Kidney (tissue), 14 donors: ENCODE results near the gene CYP20A1. TPM values are rescaled to one million over a fixed set of nuclear protein-coding genes. Genes with fewer than 3 reads are reported as not detected.
A peak's percentile ranks its signal among the peaks of the same experiment; 100 is the strongest.
"Not testable (repeated sequence)": the region's sequence is repeated elsewhere in the genome, so short reads cannot be mapped to it uniquely, and the experiment has no call there.

Experiments used
- DNase-seq, 5 donors: peaks; one replicate each; pipeline ENCODE4 v3.0.0-alpha.2; 2013 to 2020
- FAIRE-seq: peaks from 2 replicates; lab custom pipeline; 2012; peaks lifted over from hg19 to GRCh38; lab: Jason Lieb, UNC
- H3K27ac ChIP-seq, 2 donors: one replicate each; pipeline ENCODE4 v1.7.0; 2013; ENCODE audit warnings: low read depth in 2 of 2, low read length in 2 of 2, inconsistent platforms in 1 of 2
- H3K27me3 ChIP-seq: one replicate; pipeline ENCODE4 v1.7.1; 2013; ENCODE audit warnings: low read length, inconsistent platforms; ENCODE audit not compliant: control insufficient read depth, insufficient read depth
- H3K36me3 ChIP-seq, 3 donors: one replicate each; pipeline versions ENCODE4 v1.7.0 to v1.7.1; 2013; ENCODE audit warnings: low read length in 3 of 3, control low read depth in 1 of 3, inconsistent platforms in 1 of 3; ENCODE audit not compliant: insufficient read depth in 3 of 3, control insufficient read depth in 2 of 3
- H3K4me1 ChIP-seq, 3 donors: one replicate each; pipeline versions ENCODE4 v1.7.0 to v1.7.1; 2013; ENCODE audit warnings: low read length in 3 of 3, inconsistent platforms in 1 of 3, low read depth in 1 of 3; ENCODE audit not compliant: control insufficient read depth in 2 of 3, insufficient read depth in 2 of 3
- H3K4me3 ChIP-seq, 3 donors: one replicate each; pipeline versions ENCODE4 v1.7.0 to v1.8.1; 2013; ENCODE audit warnings: low read length in 3 of 3, control low read depth in 1 of 3, inconsistent platforms in 1 of 3
- H3K9ac ChIP-seq, 3 donors: one replicate each; pipeline versions ENCODE4 v1.7.0 to v1.7.1; 2013; ENCODE audit warnings: low read length in 3 of 3, control low read depth in 1 of 3, inconsistent platforms in 1 of 3
- H3K9me3 ChIP-seq, 3 donors: one replicate each; pipeline versions ENCODE4 v1.7.0 to v1.7.1; 2013; ENCODE audit warnings: low read length in 3 of 3, control low read depth in 1 of 3, inconsistent platforms in 1 of 3; ENCODE audit not compliant: control insufficient read depth in 2 of 3, insufficient read depth in 1 of 3
- intact Hi-C: fragments of 100-400 bp; cut with DNase I; formaldehyde crosslinking; loops from one replicate; pipeline ENCODE4 v1.11.1; 2022
- polyA plus RNA-seq: library from polyadenylated mRNA; stranded (reverse); fragments of 350-450 nt; fragmentation: Illumina TruSeq; extraction: RNeasy Lipid Tissue Mini Kit (QIAGEN cat#74804); gene quantifications from one replicate; pipeline ENCODE4 v1.2.3, GENCODE V29; 2014; ENCODE audit warnings: low read depth, low replicate concordance; ENCODE audit not compliant: insufficient read depth
- total RNA-seq: library from RNA; stranded (reverse); fragmentation: NEBNext Ultra II Directional; extraction: Animal tissue kit (Norgen Biotek cat#: 25700); gene quantifications from one replicate; pipeline ENCODE4 v1.2.1, GENCODE V29; 2021
- TF ChIP-seq, protein P1 (sequence below): IDR thresholded peaks from 3 replicates; pipeline ENCODE4 v1.5.1; 2012; ENCODE audit warnings: mild to moderate bottlenecking, moderate library complexity, borderline replicate concordance; ENCODE audit not compliant: insufficient read depth; ENCODE audit errors: extremely low read depth
- donor health status: control.
- donor health status: control.
- donor health status: control.
- donor health status: control.
- donor health status: control.
- donor health status: DM: yes; HTN: yes; CAD: no.
- donor health status: Normal renal cell carcinoma (clear cell type).

CYP20A1 gene
- total and polyA plus RNA-seq, 2 donors from 2014 or later: 11.6 to 41.2 TPM

DNA sequence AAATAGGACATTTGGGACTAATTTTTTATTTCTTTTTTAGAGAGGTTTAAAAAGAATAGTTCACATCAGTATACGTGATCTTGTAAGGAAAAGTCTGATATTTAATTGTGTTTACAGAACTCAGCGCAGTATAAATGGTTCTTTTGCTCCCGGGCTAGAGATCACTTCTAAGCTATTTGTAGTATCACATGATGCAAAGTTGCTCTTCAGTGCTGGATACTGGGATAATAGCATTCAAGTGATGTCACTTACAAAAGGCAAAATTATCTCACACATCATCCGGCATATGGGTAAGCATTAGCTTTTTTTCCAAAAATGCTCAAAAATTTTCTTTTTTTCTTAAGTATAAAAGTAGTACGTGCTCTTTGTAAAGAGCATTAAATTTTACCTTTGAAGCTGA is 37.4 kb upstream of the CYP20A1 start:
- intact Hi-C loops: no loop called here
- FAIRE-seq: no peak
- H3K27me3 ChIP-seq: no peaks in the 10 kb centered on the region
- DNase-seq: no peak
- H3K9ac ChIP-seq: no peak overlapping the region
- H3K27ac ChIP-seq: no peak overlapping the region
- TF ChIP-seq, protein P1, sequence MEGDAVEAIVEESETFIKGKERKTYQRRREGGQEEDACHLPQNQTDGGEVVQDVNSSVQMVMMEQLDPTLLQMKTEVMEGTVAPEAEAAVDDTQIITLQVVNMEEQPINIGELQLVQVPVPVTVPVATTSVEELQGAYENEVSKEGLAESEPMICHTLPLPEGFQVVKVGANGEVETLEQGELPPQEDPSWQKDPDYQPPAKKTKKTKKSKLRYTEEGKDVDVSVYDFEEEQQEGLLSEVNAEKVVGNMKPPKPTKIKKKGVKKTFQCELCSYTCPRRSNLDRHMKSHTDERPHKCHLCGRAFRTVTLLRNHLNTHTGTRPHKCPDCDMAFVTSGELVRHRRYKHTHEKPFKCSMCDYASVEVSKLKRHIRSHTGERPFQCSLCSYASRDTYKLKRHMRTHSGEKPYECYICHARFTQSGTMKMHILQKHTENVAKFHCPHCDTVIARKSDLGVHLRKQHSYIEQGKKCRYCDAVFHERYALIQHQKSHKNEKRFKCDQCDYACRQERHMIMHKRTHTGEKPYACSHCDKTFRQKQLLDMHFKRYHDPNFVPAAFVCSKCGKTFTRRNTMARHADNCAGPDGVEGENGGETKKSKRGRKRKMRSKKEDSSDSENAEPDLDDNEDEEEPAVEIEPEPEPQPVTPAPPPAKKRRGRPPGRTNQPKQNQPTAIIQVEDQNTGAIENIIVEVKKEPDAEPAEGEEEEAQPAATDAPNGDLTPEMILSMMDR: no peak
- H3K4me1 ChIP-seq: no peaks in the 10 kb centered on the region
- no peaks in the 10 kb centered on the region for H3K9me3 ChIP-seq
- no peak overlapping the region for H3K4me3 ChIP-seq
- H3K36me3 ChIP-seq: peaks cover 2 to 18% (median 6%) of the 10 kb centered on the region in 3 donors

DNA sequence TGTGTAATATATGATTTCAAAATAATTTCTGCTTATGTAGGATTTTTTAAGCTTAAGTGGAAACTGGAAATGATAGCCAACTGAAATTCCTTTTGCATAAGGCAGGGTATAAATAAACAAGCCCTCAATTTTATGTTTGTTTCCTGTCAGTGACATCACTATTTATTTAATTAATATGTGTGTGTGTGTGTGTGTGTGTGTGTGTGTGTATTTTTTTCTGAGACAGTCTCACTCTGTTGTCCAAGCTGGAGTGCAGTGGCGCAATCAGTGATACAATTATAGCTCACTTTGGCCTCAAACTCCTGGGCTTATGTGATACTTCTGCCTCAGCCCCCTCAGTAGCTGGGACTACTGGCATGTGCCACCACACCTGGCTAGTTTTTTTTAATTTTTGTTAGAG is 29.3 kb upstream of the CYP20A1 start:
- no peak for DNase-seq
- FAIRE-seq: no peak
- H3K4me1 ChIP-seq: no peaks in the 10 kb centered on the region
- intact Hi-C loops: no loop called here
- H3K9ac ChIP-seq: no peak overlapping the region
- peaks cover 2 to 11% (median 7%) of the 10 kb centered on the region in 3 donors for H3K36me3 ChIP-seq
- H3K9me3 ChIP-seq: no peaks in the 10 kb centered on the region
- H3K27me3 ChIP-seq: no peaks in the 10 kb centered on the region
- no peak overlapping the region for H3K27ac ChIP-seq
- H3K4me3 ChIP-seq: no peak overlapping the region
- TF ChIP-seq, protein P1: no peak

DNA sequence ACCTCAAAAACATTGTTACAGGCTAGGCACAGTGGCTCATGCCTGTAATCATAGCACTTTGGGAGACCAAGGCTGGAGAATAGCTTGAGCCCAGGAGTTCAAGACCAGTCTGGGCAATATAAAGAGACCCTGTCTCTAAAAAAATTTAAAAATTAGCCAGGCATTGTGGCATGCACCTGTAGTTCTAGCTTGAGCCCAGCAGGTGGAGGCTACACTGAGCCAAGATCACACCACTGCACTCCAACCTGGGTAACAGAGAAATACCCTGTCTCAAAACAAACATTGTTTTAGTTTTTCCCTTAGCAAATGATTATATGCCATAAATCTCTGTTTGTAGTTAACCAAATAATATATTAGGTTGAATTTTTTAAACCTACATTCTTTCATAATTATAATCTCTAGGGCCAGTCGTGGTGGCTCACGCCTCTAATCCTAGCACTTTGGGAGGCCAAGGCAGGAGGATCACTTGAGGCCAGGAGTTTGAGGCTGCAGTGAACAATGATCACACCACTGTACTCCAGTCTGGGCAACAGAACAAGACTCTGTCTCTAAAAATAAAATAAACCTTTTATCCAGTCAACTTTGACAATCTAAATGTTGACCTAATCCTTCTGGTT is 13.3 kb upstream of the CYP20A1 start:
- no peaks in the 10 kb centered on the region for H3K9me3 ChIP-seq
- H3K27me3 ChIP-seq: no peaks in the 10 kb centered on the region
- H3K4me3 ChIP-seq: no peak overlapping the region
- intact Hi-C loops: no loop called here
- H3K4me1 ChIP-seq: no peaks in the 10 kb centered on the region
- no peak overlapping the region for H3K9ac ChIP-seq
- DNase-seq (peak in 2 of 5 donors; percentile 10 to 19), FAIRE-seq (peak; percentile 35)
- no peaks in the 10 kb centered on the region for H3K36me3 ChIP-seq
- TF ChIP-seq, protein P1: peak; percentile 65
- no peak overlapping the region for H3K27ac ChIP-seq

DNA sequence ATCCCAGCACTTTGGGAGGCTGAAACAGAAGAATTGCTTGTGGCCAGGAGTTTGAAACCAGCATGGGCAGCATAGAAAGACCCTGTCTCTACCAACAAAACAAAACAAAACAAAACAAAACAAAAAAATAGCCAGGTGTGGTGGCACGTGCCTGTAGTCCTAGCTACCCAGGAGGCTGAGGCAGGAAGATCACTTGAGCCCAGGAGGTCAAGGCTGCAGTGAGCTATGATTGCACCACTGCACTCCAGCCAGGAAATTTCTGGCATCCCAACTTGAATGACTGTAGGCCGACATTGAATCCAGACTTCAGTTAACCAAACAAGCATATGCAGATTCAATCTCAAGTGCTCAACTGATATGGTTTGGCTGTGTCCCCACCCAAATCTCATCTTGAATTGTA is 9.1 kb upstream of the CYP20A1 start:
- H3K27ac ChIP-seq, DNase-seq, H3K4me1 ChIP-seq, FAIRE-seq, intact Hi-C loops, H3K36me3 ChIP-seq, H3K9me3 ChIP-seq, H3K27me3 ChIP-seq, H3K4me3 ChIP-seq, H3K9ac ChIP-seq: not testable (repeated sequence)
